Fibroblast of lung (primary cell): ENCODE data around the gene FPR1. TPM values are rescaled to one million over a fixed set of nuclear protein-coding genes. Genes with fewer than 3 reads are reported as not detected.

Source experiments
- DNase-seq, 2 donors: peaks; one replicate each; pipeline versions ENCODE4 v3.0.0 to v3.0.0-alpha.2; 2010; ENCODE audit warnings: low read depth in 2 of 2
- H2AFZ ChIP-seq: 2 replicates; pipeline ENCODE4 v1.5.1; 2012; ENCODE audit warnings: low read length, control low read depth, inconsistent platforms
- H3K27ac ChIP-seq: 2 replicates; pipeline ENCODE4 v1.5.1; 2011; ENCODE audit warnings: low read length, control low read depth; ENCODE audit not compliant: insufficient read depth
- H3K27me3 ChIP-seq: 2 replicates; pipeline ENCODE4 v1.5.1; 2011; ENCODE audit warnings: mild to moderate bottlenecking, low read length; ENCODE audit not compliant: control insufficient read depth, insufficient read depth
- H3K36me3 ChIP-seq: 2 replicates; pipeline ENCODE4 v1.5.1; 2011; ENCODE audit warnings: low read length; ENCODE audit not compliant: control insufficient read depth, insufficient read depth
- H3K4me1 ChIP-seq: 2 replicates; pipeline ENCODE4 v1.5.1; 2011; ENCODE audit warnings: low read length; ENCODE audit not compliant: control insufficient read depth, insufficient read depth; ENCODE audit errors: extremely low read depth
- H3K4me2 ChIP-seq: 2 replicates; pipeline ENCODE4 v1.5.1; 2011; ENCODE audit warnings: low read length, control low read depth; ENCODE audit not compliant: insufficient read depth; ENCODE audit errors: extremely low read depth
- H3K4me3 ChIP-seq, 4 experiments: fragments of 200-600 bp in 1 of 4; sonication (generic) in 1 of 4; replicated peaks in 1 of 4; 2 replicates each; pipeline ENCODE4 v1.5.1; 2011 to 2016; ENCODE audit warnings: low read length in 4 of 4, low read depth in 3 of 4, mild to moderate bottlenecking in 3 of 4, control low read depth in 2 of 4, inconsistent platforms in 1 of 4, mixed read lengths in 1 of 4; ENCODE audit not compliant: insufficient read depth in 1 of 4; ENCODE audit errors: control extremely low read depth in 1 of 4
- H3K79me2 ChIP-seq: 2 replicates; pipeline ENCODE4 v1.5.1; 2012; ENCODE audit warnings: mild to moderate bottlenecking, low read length, inconsistent platforms; ENCODE audit not compliant: control insufficient read depth, insufficient read depth
- H3K9ac ChIP-seq: 2 replicates; pipeline ENCODE4 v1.5.1; 2011; ENCODE audit warnings: mild to moderate bottlenecking, low read length, control low read depth; ENCODE audit not compliant: insufficient read depth
- H3K9me3 ChIP-seq: 2 replicates; pipeline ENCODE4 v1.5.1; 2012; ENCODE audit warnings: low read depth, low read length; ENCODE audit not compliant: control insufficient read depth, insufficient read depth
- H4K20me1 ChIP-seq: 2 replicates; pipeline ENCODE4 v1.5.1; 2011; ENCODE audit warnings: low read length; ENCODE audit not compliant: control insufficient read depth, insufficient read depth; ENCODE audit errors: extremely low read depth
- EZH2 ChIP-seq: IDR thresholded peaks from 2 replicates; pipeline ENCODE4 v1.5.1; 2012; ENCODE audit warnings: low read length, control low read depth, mild to moderate bottlenecking; ENCODE audit errors: missing control alignments
- polyA plus RNA-seq, 2 donors: library from polyadenylated mRNA; depleted of rRNA in 1 of 2; stranded (reverse) in 1 of 2; unstranded in 1 of 2; fragments of >200 nt; gene quantifications; 2 replicates each; pipeline ENCODE4 v1.2.1, GENCODE V29; 2011 to 2012; ENCODE audit warnings: missing spikeins in 1 of 2
- total RNA-seq: library from RNA; depleted of rRNA; stranded (reverse); fragments of >200 nt; gene quantifications from 2 replicates; pipeline ENCODE4 v1.2.1, GENCODE V29; 2014
- TF ChIP-seq, protein P1 (sequence below), 2 donors: IDR thresholded peaks in 1 of 2; conservative IDR thresholded peaks in 1 of 2; 1 replicate in 1 of 2; 2 replicates in 1 of 2; pipeline ENCODE4 v1.5.1; 2011 to 2012; ENCODE audit warnings: low read length in 2 of 2, control low read depth in 1 of 2, inconsistent platforms in 1 of 2, low read depth in 1 of 2, mild to moderate bottlenecking in 1 of 2

FPR1 gene
- total and polyA plus RNA-seq, 2 donors (not counting 1 experiment from before 2014, with no cell fraction given), result 0.14 TPM; not detected in 1

- Histone ChIP-seq H3K27ac (peak overlapping the region; percentile 94), H3K4me1 (peaks cover 3% of the 10 kb centered on the region), H3K79me2 (no peaks in the 10 kb centered on the region), H4K20me1 (no peaks in the 10 kb centered on the region), H3K4me3 (peak overlapping the region; percentile 64 to 83 (median 74)), H3K9ac (peak overlapping the region; percentile 85), H3K27me3 (no peaks in the 10 kb centered on the region), H3K4me2 (peak overlapping the region; percentile 72), H3K36me3 (peaks cover 20% of the 10 kb centered on the region), H2AFZ (no peak overlapping the region), H3K9me3 (no peaks in the 10 kb centered on the region)
- DNase-seq, result no peak
- TF ChIP-seq, protein P1, sequence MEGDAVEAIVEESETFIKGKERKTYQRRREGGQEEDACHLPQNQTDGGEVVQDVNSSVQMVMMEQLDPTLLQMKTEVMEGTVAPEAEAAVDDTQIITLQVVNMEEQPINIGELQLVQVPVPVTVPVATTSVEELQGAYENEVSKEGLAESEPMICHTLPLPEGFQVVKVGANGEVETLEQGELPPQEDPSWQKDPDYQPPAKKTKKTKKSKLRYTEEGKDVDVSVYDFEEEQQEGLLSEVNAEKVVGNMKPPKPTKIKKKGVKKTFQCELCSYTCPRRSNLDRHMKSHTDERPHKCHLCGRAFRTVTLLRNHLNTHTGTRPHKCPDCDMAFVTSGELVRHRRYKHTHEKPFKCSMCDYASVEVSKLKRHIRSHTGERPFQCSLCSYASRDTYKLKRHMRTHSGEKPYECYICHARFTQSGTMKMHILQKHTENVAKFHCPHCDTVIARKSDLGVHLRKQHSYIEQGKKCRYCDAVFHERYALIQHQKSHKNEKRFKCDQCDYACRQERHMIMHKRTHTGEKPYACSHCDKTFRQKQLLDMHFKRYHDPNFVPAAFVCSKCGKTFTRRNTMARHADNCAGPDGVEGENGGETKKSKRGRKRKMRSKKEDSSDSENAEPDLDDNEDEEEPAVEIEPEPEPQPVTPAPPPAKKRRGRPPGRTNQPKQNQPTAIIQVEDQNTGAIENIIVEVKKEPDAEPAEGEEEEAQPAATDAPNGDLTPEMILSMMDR (conservative IDR thresholded peaks at IDR 0.05 in 1 of 2, IDR thresholded peaks at IDR 0.05 in 1 of 2; ENCODE audit: low read depth in 1 of 2, low read length in 2 of 2), result no peak
- TF ChIP-seq EZH2, result no peak
Measured at GRCh38 chr19:51704626-51705025, 47.1 kb downstream of the FPR1 start.

- H3K9me3 ChIP-seq, result no peaks in the 10 kb centered on the region
- no peaks in the 10 kb centered on the region for H3K27me3 ChIP-seq
- peak overlapping the region; percentile 85 for H3K9ac ChIP-seq
- H3K36me3 ChIP-seq, result peaks cover 20% of the 10 kb centered on the region
- no peaks in the 10 kb centered on the region for H3K79me2 ChIP-seq
- peak overlapping the region; percentile 94 for H3K27ac ChIP-seq
- peak overlapping the region; percentile 64 to 83 (median 74) for H3K4me3 ChIP-seq
- no peaks in the 10 kb centered on the region for H4K20me1 ChIP-seq
- peaks cover 3% of the 10 kb centered on the region for H3K4me1 ChIP-seq
- H3K4me2 ChIP-seq, result peak overlapping the region; percentile 72
- H2AFZ ChIP-seq, result no peak overlapping the region
- TF ChIP-seq EZH2, result no peak
- TF ChIP-seq, protein P1 (conservative IDR thresholded peaks at IDR 0.05 in 1 of 2, IDR thresholded peaks at IDR 0.05 in 1 of 2; ENCODE audit: low read depth in 1 of 2, low read length in 2 of 2), result peak; percentile 39 to 46
- DNase-seq, result peak; percentile 92
Measured at GRCh38 chr19:51703575-51704515, 47.8 kb downstream of the FPR1 start.

DNA sequence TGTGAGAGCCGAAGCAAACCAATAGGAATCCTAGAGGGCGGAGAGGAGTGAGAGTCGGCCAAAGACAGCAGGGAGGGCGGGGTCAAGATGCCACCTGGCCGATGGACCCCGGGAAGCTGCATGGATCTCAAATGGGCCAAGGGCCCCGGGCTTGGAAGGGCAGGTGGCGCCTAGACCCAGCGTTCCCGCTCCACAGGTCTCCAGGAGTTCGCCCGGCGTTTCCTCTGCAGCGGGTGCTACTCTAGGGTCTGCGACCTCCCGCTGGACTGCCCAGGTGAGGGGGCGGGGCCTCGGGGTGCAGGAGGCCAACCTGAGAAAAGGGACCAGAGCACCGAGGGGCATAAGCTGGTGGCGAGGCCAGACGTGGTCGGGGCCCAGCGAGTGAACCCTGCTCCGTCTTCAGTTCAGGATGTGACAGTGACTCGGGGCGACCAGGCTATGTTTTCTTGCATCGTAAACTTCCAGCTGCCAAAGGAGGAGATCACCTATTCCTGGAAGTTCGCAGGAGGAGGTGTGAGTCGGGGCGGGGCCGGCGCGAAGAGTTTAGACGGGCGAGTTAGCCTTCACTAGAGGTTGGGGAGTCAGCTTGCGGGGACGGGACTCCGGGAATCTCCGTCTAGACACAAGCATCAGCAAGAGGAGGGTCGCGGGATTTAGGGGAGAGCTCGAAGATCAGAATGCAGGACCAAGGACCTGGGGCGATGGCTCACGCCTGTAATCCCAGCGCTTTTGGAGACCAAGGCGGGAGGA, 48.7 kb downstream of the FPR1 start:
- Histone ChIP-seq H3K4me3 (no peak overlapping the region), H3K36me3 (peaks cover 23% of the 10 kb centered on the region), H3K9me3 (no peaks in the 10 kb centered on the region), H3K27ac (no peak overlapping the region), H2AFZ (no peak overlapping the region), H3K4me2 (no peak overlapping the region), H3K79me2 (peaks cover 6% of the 10 kb centered on the region), H3K4me1 (peaks cover 3% of the 10 kb centered on the region), H4K20me1 (no peaks in the 10 kb centered on the region), H3K27me3 (no peaks in the 10 kb centered on the region), H3K9ac (no peak overlapping the region)
- TF ChIP-seq EZH2, result no peak
- TF ChIP-seq, protein P1 (conservative IDR thresholded peaks at IDR 0.05 in 1 of 2, IDR thresholded peaks at IDR 0.05 in 1 of 2; ENCODE audit: low read depth in 1 of 2, low read length in 2 of 2), result no peak
- no peak for DNase-seq
